GM19463 (cell line): ENCODE results near the gene COPS6.
A peak's percentile ranks its signal among the peaks of the same experiment; 100 is the strongest.
"Not testable (repeated sequence)": the region's sequence is repeated elsewhere in the genome, so short reads cannot be mapped to it uniquely, and the experiment has no call there.

Experiments
- ATAC-seq: cut with Tn5 transposase; IDR thresholded peaks from one replicate; pipeline ENCODE4 v1.9.1; 2021; ENCODE audit warnings: mild to moderate bottlenecking, moderate library complexity; ENCODE audit not compliant: unreplicated experiment

The COPS6 gene

GRCh38 chr7:100126239-100126930, 37.6 kb downstream of the COPS6 start:
- peak; percentile 23 for ATAC-seq

GRCh38 chr7:100126931-100127865, 38.4 kb downstream of the COPS6 start, which contains the start of gene MBLAC1:
TSS of gene MBLAC1 (plus strand) at chr7:100126967. CDS start at chr7:100127396, 429 bp downstream.
- peak; percentile 60 for ATAC-seq

GRCh38 chr7:100127866-100128636, 39.3 kb downstream of the COPS6 start:
- ATAC-seq, result no peak

GRCh38 chr7:100128637-100128963, 39.8 kb downstream of the COPS6 start:
- no peak for ATAC-seq

GRCh38 chr7:100130220-100130607, 41.4 kb downstream of the COPS6 start:
- not testable (repeated sequence) for ATAC-seq

- ATAC-seq, result no peak
These were observed 42.1 kb downstream of the COPS6 start for GRCh38 chr7:100130608-100131453.

GRCh38 chr7:100132126-100132525, 43.4 kb downstream of the COPS6 start:
- ATAC-seq, result no peak

- peak; percentile 54 for ATAC-seq
These were observed 44.0 kb downstream of the COPS6 start for GRCh38 chr7:100132697-100133151.

GRCh38 chr7:100137851-100138760, 49.3 kb downstream of the COPS6 start:
- ATAC-seq, result no peak

- ATAC-seq, result no peak
These were observed 52.8 kb downstream of the COPS6 start for GRCh38 chr7:100141555-100141949.
